Measurements from ENCODE around the gene THTPA.

- TF ChIP-seq NR3C1 (CRISPR knock-in tag; IDR thresholded peaks at IDR 0.05): no peak
- TF ChIP-seq EZH2 (IDR thresholded peaks at IDR 0.05; ENCODE audit: borderline replicate concordance, low read depth, low read length): no peak
- TF ChIP-seq GABPA (tag; conservative IDR thresholded peaks at IDR 0.05; ENCODE audit: low read depth): no peak
- TF ChIP-seq HEY1 (CRISPR knock-in tag; IDR thresholded peaks at IDR 0.05; ENCODE audit: borderline replicate concordance): no peak
- TF ChIP-seq MAX (CRISPR knock-in tag; IDR thresholded peaks at IDR 0.05): no peak
- TF ChIP-seq CTCF (IDR thresholded peaks at IDR 0.05 in 2 of 3, conservative IDR thresholded peaks at IDR 0.05 in 1 of 3; ENCODE audit: insufficient read depth in 2 of 3, low read depth in 1 of 3, low read length in 3 of 3): no peak
- TF ChIP-seq CREM (IDR thresholded peaks at IDR 0.05; ENCODE audit: low read depth): no peak
- no peak for TF ChIP-seq CHD4 (IDR thresholded peaks at IDR 0.05; ENCODE audit: insufficient read depth, insufficient replicate concordance, low read depth, low read length, poor library complexity, severe bottlenecking)
- TF ChIP-seq HNRNPUL1 (IDR thresholded peaks at IDR 0.05; ENCODE audit: low read length): no peak
- TF ChIP-seq ZFX (CRISPR knock-in tag; IDR thresholded peaks at IDR 0.05): no peak
- TF ChIP-seq POLR2A (conservative IDR thresholded peaks at IDR 0.05): no peak
- TF ChIP-seq ZNF277 (CRISPR knock-in tag; IDR thresholded peaks at IDR 0.05; ENCODE audit: borderline replicate concordance): no peak
These were observed 564 bp upstream of the THTPA start for GRCh38 chr14:23555533-23555881.
